Right cardiac atrium (tissue), 5 donors: ENCODE measurements around the gene DENND1A. TPM values are rescaled to one million over a fixed set of nuclear protein-coding genes. Genes with fewer than 3 reads are reported as not detected.

ENCODE experiments used
- ATAC-seq, 2 donors: fragments of 200-7000 bp; cut with Tn5 transposase; one replicate each; pipeline versions ENCODE4 v1.8.0 to v1.9.1; 2020; ENCODE audit warnings: moderate library complexity in 2 of 2, mild to moderate bottlenecking in 1 of 2
- DNase-seq, 3 donors: peaks; one replicate each; pipeline ENCODE4 v3.0.0-alpha.2; 2020
- H3K27ac ChIP-seq: one replicate; pipeline ENCODE4 v1.5.1; 2013; ENCODE audit warnings: mild to moderate bottlenecking, low read length, control low read depth, moderate library complexity
- H3K27me3 ChIP-seq: one replicate; pipeline ENCODE4 v1.6.1; 2013; ENCODE audit not compliant: control insufficient read depth, insufficient read depth
- H3K4me1 ChIP-seq: one replicate; pipeline ENCODE4 v1.6.1; 2013; ENCODE audit warnings: low read length; ENCODE audit not compliant: control insufficient read depth, insufficient read depth
- H3K4me3 ChIP-seq: one replicate; pipeline ENCODE4 v1.5.1; 2013; ENCODE audit warnings: low read length, control low read depth
- H3K9me3 ChIP-seq: one replicate; pipeline ENCODE4 v1.6.1; 2013; ENCODE audit warnings: low read length; ENCODE audit not compliant: control insufficient read depth
- WGBS: extraction: QIAGEN DNeasy Blood & Tissue Kit; methylation state at CpG from one replicate; pipeline ENCODE4 v1.1.7; 2013; 5-methylcytosine and 5-hydroxymethylcytosine counted together
- intact Hi-C, 4 donors: fragments of 100-400 bp; cut with DNase I; formaldehyde crosslinking; loops; one replicate each; pipeline versions ENCODE4 v1.11.0 to v1.14.0; 2022 to 2023
- polyA plus RNA-seq: library from polyadenylated mRNA; stranded (reverse); fragments of 200-250 nt; gene quantifications from one replicate; pipeline ENCODE4 v1.2.3, GENCODE V29; 2013
- total RNA-seq, 4 donors: library from RNA; stranded (reverse); fragmentation: NEBNext Ultra II Directional; extraction: Animal tissue kit (Norgen Biotek cat#: 25700); gene quantifications; one replicate each; pipeline ENCODE4 v1.2.1, GENCODE V29; 2021
- donor health status: healthy with polysubstance abuse.
- donor health status: DM: no; HTN: yes; CAD: no.
- donor health status: DM: no; HTN: no; CAD: no.
- donor health status: DM: no; HTN: yes; CAD: no; lungs with severe emphysema.
- donor health status: DM: yes; HTN: yes; CAD: no.

The DENND1A gene
- total and polyA plus RNA-seq, 5 donors: 11.4 to 19.3 (median 17.4) TPM

DNA sequence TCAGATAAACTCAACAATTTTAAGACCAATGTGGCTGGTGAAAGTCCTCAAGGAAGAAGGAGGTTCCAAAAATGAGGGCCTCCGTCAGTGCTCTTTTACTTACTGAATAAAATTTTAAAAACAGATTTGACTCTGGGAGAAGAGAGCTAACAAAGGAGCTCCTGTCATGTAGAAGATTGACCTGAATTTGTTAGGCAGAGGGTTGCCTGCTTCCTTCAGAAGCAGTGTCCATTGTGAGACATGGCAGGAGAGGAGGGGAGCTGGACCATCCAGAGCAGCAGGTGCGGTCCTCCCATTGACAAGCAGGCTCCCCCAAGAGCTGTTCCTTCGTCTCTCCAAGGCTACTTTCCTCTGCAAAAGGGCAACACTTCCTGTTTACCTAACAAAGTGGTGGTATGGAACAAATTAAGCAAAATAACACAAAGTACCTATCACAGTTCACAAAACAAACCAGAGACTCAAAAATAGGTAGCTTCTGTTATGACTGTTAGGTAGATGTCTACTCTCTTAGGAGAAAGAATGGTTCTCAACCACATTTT is 238.1 kb downstream of the DENND1A start:
- Histone ChIP-seq H3K27me3 (no peaks in the 10 kb centered on the region), H3K4me3 (no peak overlapping the region), H3K27ac (no peak overlapping the region), H3K9me3 (no peaks in the 10 kb centered on the region), H3K4me1 (peaks cover 11% of the 10 kb centered on the region)
- 90% methylated on average over 3 of the region's 3 CpGs for WGBS
- intact Hi-C loops: no loop called here
- no peak for ATAC-seq
- no peak for DNase-seq

DNA sequence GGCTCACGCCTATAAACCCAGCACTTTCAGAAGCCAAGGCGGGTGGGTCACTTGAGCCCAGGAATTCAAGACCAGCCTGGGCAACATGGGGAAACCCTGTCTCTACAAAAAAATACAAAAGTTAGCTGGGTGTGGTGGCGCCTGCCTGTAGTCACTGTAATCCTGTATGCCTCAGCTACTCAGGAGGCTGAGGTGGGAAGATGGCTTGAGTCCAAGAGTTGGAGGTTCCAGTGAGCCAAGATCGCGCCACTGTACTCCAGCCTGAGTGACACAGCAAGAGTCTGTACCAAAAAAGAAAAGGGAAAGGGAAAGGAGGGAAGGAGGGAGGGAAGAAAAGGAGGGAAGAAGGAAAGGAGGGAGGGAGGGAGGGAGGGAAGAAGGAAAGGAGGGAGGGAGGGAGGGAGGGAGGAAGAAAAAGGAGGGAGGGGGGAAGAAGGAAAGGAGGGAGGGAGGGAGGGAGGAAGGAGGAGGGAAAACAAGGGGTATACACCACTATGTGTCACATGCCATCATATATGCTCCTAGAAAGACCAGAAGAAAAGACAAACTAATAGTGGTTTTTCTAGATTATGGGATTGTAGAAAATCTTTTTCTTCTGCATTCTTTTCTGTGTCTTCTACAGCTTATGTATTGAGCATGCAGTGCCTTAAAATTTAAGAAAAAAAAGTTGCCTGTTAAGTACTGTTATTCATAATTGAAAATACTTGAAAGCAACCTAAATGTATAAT is 240.1 kb downstream of the DENND1A start:
- intact Hi-C loops: no loop called here
- no peaks in the 10 kb centered on the region for H3K9me3 ChIP-seq
- no peak overlapping the region for H3K27ac ChIP-seq
- DNase-seq: no peak
- H3K4me1 ChIP-seq: peaks cover 12% of the 10 kb centered on the region
- no peak for ATAC-seq
- 86% methylated on average over 5 of the region's 5 CpGs for WGBS
- H3K27me3 ChIP-seq: no peaks in the 10 kb centered on the region
- H3K4me3 ChIP-seq: no peak overlapping the region

DNA sequence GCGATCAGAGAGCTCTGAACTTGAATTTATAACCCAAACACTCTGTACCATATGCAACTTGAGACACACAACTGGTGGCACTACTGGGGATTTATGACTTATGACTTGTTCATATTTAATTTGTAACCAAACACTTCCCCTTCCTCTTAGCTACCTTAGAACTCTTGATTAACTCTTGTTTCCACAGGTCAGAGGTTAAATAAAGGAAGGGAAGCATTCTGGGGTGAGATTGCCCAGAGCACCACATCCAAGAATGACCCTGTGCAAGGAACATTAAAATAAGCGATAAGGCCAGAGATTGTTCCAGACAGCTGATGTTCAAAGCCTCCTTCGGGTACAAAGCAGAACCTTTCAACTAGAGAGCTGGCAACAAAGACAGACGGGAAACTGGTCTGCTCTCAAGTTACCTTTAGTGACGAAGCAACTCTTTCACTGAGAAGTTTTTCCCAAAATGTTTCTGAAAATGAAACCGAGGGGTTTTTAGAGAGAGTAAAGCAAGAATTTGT is 242.6 kb downstream of the DENND1A start:
- H3K9me3 ChIP-seq: no peaks in the 10 kb centered on the region
- intact Hi-C loops: no loop called here
- peaks cover 12% of the 10 kb centered on the region for H3K4me1 ChIP-seq
- H3K27me3 ChIP-seq: no peaks in the 10 kb centered on the region
- DNase-seq (no peak), ATAC-seq (peak in 1 of 2 donors; percentile 72)
- H3K4me3 ChIP-seq: no peak overlapping the region
- 57% methylated on average over 6 of the region's 6 CpGs for WGBS
- no peak overlapping the region for H3K27ac ChIP-seq

DNA sequence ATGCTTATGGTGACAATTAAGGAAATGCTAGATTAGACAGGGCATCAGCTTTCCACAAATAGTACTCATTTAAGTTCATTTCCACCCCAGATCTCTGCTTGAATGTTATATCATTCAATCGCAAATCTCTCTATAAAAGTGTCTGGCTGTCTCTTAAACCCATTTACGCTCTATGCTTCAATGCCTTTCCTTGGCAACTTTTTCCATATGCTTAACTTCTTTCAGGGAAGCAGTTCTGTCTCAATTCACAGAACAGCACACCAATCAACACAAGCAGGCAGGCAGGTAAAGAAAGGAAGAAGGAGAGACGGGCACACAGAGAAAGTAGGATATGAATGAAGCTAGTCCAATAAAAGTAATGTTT is 243.1 kb downstream of the DENND1A start:
- H3K4me1 ChIP-seq: peaks cover 10% of the 10 kb centered on the region
- H3K27ac ChIP-seq: no peak overlapping the region
- DNase-seq (no peak), ATAC-seq (no peak)
- H3K4me3 ChIP-seq: no peak overlapping the region
- no peaks in the 10 kb centered on the region for H3K9me3 ChIP-seq
- intact Hi-C loops: no loop called here
- H3K27me3 ChIP-seq: no peaks in the 10 kb centered on the region
- WGBS: 82% methylated on average over 3 of the region's 3 CpGs

DNA sequence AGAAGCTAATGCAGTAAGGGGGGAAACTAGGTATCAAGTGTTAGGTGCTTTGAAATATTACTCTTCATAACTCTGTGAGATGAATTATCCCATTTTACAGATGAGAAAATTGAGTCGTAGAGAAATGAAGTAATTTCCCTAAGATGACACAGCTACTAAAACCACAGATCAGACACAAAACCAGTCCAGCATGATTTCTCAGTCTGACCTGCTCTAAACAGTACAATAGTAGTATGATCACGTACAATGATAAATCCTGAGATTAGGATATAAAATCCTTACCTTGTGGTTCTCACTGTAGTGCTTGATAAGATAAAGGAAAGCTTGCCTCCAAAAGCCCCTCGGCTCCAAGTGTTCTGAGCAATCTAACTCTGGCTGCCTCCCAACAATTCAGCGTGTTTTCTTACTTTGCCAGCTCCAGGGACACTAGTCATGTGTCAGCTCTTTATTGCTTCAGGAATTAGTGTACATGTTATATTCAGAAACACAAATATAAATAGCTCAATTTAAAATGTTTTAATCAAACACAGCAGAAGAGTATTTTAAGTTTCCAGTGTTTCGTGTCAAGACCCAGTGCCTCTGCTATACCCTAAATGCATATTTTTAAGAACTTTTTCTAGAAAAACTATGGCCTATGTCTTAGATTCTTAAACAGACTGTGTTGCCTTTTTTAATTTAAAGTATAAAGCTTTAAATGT is 243.6 kb downstream of the DENND1A start:
- H3K9me3 ChIP-seq: no peaks in the 10 kb centered on the region
- DNase-seq (no peak), ATAC-seq (peak; percentile 55 to 67)
- H3K4me1 ChIP-seq: peaks cover 10% of the 10 kb centered on the region
- H3K4me3 ChIP-seq: no peak overlapping the region
- intact Hi-C loops: no loop called here
- H3K27me3 ChIP-seq: no peaks in the 10 kb centered on the region
- 47% methylated on average over 5 of the region's 5 CpGs for WGBS
- H3K27ac ChIP-seq: no peak overlapping the region

DNA sequence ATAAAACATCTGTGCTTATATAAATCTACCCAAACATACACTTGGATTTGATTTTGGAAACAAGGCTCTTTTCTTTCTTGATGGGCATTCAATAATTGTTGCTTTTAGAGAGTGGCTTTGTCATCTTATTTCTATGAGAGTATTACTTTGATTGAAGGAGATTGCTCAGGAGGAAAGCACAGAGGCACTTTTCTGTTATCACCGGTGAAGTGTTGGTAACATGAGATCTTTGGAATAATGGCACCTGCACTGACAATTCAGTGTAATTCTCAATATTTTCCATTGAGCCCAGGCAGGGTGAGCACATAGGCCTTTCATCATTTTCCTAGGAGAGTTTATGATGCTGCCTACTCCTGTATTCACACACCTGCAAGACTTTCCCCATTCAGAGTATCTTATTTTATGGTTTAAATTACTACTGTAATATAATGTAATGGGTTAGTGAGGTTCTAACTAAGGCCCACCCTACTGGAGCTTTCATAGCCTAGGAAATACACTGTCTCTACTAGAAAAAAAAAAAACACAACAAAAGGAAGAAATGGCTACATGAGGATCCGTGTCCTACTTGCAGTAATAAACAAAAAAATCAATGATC is 244.3 kb downstream of the DENND1A start:
- no peak for DNase-seq
- no peaks in the 10 kb centered on the region for H3K27me3 ChIP-seq
- no peak for ATAC-seq
- H3K27ac ChIP-seq: no peak overlapping the region
- 93% methylated on average over 2 of the region's 2 CpGs for WGBS
- H3K9me3 ChIP-seq: no peaks in the 10 kb centered on the region
- intact Hi-C loops: no loop called here
- H3K4me3 ChIP-seq: no peak overlapping the region
- peaks cover 7% of the 10 kb centered on the region for H3K4me1 ChIP-seq

DNA sequence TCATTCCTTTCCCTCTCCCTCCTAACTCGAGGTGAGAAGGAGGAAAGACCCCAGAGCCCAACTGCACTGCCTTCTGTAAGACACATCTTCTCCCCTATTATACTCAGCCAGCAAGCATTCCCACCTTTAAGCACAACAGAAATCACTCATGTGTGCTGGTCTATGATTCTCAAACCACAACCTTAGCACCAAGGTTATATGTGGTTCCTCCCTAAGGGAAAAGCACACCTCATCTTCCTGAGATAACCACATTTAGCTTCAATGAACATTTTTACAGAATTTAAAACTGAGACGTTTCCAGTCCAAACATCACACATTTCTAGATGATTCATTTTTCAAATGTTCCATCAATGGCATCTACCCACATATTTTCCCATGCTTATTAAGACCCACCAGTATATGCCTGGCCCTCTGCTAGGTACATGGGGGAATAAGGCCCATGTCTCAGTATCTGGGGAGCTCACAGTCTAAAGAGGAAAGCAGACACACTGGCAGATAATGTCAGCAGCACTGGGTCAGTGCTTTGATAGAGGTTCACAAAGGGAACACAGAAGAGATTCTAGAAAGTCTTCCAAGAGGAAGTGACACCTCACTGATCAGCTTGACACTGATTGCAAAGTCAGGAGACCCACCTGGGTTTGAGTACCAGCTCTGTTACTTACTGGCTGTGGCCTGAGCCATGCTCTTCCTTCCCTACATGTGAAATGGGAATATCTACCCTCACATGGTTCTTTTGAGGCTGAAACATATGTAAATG is 245.4 kb downstream of the DENND1A start:
- DNase-seq (no peak), ATAC-seq (no peak)
- no peak overlapping the region for H3K27ac ChIP-seq
- intact Hi-C loops: no loop called here
- H3K4me3 ChIP-seq: no peak overlapping the region
- H3K27me3 ChIP-seq: no peaks in the 10 kb centered on the region
- H3K4me1 ChIP-seq: peaks cover 8% of the 10 kb centered on the region
- no peaks in the 10 kb centered on the region for H3K9me3 ChIP-seq
- 84% methylated on average over 2 of the region's 2 CpGs for WGBS

DNA sequence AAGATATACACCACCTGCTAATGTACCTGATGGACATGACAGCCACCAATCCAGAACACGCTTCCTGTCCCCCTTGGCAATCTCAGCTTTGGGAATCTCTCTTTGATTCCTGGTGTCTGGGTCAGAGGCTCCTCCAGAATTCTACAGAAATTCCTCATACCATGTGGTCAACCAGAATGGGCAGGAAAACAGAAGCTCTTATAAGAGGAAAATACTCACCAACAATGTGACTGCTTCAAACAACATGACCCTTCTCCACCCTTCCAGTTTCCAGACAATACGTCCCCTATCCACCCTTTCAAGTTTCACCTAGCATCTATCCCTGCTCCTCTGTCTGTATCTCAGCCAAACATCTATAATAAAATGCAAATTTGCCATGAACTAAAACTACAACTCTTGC is 247.2 kb downstream of the DENND1A start:
- no peak overlapping the region for H3K27ac ChIP-seq
- H3K9me3 ChIP-seq: no peaks in the 10 kb centered on the region
- peaks cover 12% of the 10 kb centered on the region for H3K4me1 ChIP-seq
- H3K4me3 ChIP-seq: no peak overlapping the region
- no peaks in the 10 kb centered on the region for H3K27me3 ChIP-seq
- WGBS: 94% methylated on average over 2 of the region's 2 CpGs
- intact Hi-C loops: no loop called here
- ATAC-seq: no peak
- DNase-seq: no peak

DNA sequence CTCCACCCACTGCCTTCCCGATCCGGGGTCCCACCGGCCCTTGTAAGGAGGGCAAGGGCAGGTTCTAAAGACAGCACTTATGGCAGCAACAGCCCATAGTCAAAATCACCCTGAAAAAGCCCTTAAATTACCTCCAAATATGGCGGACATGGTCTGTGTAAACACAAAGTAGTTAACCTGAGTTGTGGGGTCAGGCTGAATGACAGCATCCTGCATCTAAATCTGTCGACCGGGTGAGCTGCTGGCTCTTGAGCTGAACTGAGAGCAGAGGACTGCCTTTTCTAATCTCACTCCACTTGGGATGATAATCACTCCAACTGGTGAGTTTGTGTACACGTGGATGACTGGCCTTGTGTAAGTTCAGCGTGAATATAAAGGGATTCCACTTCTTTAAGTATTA is 249.6 kb downstream of the DENND1A start:
- WGBS: 79% methylated on average over 8 of the region's 8 CpGs
- H3K4me3 ChIP-seq: no peak overlapping the region
- H3K27ac ChIP-seq: no peak overlapping the region
- no peaks in the 10 kb centered on the region for H3K27me3 ChIP-seq
- intact Hi-C loops: no loop called here
- H3K4me1 ChIP-seq: peaks cover 8% of the 10 kb centered on the region
- DNase-seq (no peak), ATAC-seq (peak in 1 of 2 donors; percentile 53)
- H3K9me3 ChIP-seq: no peaks in the 10 kb centered on the region

DNA sequence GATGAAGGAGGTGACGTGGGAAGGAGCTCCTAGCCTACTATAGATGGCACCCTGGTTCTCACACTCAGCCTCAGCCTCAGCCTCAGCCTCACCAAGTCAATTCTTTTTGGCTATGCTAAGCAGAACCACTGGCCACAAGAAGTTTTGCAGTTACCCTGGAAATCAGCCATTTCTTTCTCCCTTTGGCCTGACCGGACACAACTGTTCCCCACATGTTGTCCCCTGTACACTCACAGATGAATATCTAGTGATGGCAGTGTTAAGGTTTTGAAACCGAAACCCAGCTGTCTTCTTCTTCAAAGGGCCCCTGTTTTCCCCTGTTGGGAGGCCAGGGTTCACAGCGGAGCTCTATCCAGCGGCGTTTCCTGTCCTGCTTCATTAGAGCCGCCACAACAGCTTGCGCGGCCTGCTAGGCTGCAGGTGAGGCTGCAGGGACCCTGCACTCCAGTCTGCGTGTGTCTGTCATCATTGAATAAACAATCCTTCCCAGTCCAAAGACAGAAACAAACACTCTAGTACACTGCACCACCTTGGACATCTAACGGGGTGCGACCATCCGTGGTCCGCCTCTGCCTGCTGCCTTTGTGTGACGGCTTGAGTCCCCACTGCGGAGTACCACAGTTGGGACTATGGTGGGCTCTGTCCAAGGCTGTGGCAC is 250.5 kb downstream of the DENND1A start:
- no peak overlapping the region for H3K27ac ChIP-seq

More for the DNA sequence above, 250.5 kb downstream of the DENND1A start:
- DNase-seq: peak in 1 of 3 donors; percentile 37
- WGBS: 90% methylated on average over 16 of the region's 16 CpGs
- ATAC-seq: peak in 1 of 2 donors; percentile 28
- Histone ChIP-seq H3K27me3 (no peaks in the 10 kb centered on the region), H3K9me3 (no peaks in the 10 kb centered on the region), H3K4me3 (no peak overlapping the region), H3K4me1 (peaks cover 8% of the 10 kb centered on the region)
- intact Hi-C loops: no loop called here
